HG03103 (cell line): Measurements from ENCODE around the gene ETFB.

Source experiments
- ATAC-seq: cut with Tn5 transposase; IDR thresholded peaks from one replicate; pipeline ENCODE4 v1.9.1; 2021; ENCODE audit warnings: low read depth; ENCODE audit not compliant: unreplicated experiment

ETFB gene

DNA sequence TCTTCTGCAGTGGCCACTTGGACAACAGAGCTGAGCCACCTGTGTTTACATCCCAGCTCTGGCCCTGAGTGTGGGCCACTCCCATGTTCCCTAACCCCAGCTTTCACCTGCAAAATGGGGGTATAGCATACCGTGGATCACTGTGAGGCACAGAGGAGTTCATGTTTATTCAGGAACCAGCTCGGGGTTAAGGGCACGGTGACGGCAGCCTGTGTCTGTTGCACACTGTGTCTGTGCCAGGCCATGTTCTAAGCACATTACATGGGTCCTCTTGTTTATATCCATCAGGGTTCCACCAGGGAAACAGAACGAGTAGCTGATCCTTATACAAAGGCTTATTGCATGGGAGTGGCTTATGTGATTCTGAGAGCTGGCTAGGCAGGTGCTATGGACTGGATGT is 68.8 kb downstream of the ETFB start:
- ATAC-seq, result no peak

DNA sequence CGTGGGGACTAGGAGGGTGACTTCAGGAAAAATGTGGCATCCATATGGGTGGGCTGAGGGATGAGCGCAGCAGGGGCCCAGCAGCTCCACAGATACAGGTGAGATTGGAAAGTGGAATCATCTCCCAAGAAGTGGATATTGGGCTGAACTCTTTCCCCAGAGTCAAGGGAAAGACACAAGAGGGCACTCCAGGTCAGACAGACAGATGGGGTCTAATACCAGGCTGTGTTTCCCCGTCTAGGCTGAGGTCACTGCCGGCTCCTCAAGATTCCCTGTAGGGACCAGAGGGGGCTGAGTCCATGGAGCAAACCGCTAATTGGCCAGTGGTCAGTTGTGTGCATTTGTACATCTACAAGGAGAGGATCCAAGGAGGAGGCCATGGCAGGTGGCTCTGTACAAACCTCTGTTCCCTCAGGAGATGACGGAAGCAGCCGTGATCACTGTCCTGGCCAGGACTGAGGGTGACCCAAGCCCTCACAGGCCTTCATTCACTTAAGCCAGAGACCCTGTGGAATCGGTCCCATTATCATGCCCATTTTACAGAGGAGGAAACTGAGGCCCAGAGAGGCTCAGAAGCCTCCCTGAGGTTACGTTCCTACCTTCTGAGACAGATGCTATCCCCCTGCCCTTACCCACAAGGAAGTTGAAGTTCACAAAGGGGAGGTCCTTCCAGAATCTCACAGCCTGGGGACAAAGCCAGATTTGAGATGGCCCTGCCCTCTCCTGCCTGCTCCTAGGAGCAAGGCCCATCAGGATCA is 69.7 kb downstream of the ETFB start:
- ATAC-seq, result no peak

DNA sequence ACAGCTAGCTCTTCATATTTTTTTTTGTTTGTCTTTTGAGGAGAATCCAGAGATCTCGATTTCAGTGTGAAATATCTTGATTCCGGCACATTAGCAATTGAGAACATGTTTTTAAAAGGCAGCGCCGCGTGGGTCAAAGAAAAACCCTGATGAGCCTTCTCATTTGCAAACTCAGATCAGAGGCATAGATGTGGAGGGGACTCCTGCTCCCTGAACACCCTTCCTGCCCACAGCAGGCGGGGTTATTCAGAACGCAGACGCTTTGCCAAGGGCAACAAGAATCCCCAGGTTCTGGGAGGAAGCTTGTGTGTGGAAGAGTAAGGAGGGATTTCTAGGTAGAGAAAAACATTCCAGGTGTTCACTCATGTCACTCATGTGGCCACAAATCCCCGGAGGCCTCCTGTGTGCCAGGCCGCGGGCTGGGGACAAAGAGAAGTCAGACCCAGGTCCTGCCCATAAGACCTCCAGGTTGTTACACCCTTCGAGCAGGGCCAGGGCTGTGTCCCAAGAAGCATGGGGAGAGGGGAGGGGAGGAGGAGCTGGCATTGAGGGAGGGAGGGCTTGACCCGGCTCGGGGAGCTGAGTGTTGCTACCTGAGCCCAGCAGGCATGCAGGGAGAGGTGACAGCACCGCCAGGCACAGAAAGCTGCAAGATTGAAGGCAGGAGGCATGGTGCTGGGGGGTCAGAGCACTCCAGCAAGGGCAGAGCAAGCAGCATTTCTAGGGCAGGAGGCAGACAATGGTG is 70.6 kb downstream of the ETFB start:
- no peak for ATAC-seq
